H9 (cell line): ENCODE data around the gene PDE1C. TPM values are rescaled to one million over a fixed set of nuclear protein-coding genes. Genes with fewer than 3 reads are reported as not detected.

ENCODE experiments used
- DNase-seq: peaks from one replicate; pipeline ENCODE4 v3.0.0-alpha.2; 2017
- H2AFZ ChIP-seq: one replicate; pipeline ENCODE4 v1.6.1; 2013; ENCODE audit warnings: mild to moderate bottlenecking, low read length, control low read depth, moderate library complexity
- H2AK5ac ChIP-seq: 2 replicates; pipeline ENCODE4 v1.6.1; 2013; ENCODE audit warnings: low read length, control low read depth, mixed read lengths; ENCODE audit not compliant: insufficient read length
- H2BK120ac ChIP-seq: one replicate; pipeline ENCODE4 v1.6.1; 2013; ENCODE audit warnings: low read depth, mild to moderate bottlenecking, low read length, control low read depth, inconsistent platforms; ENCODE audit not compliant: poor library complexity, severe bottlenecking
- H2BK12ac ChIP-seq: 2 replicates; pipeline ENCODE4 v1.6.1; 2013; ENCODE audit warnings: low read length, control low read depth, mixed read lengths, low read depth; ENCODE audit not compliant: insufficient read length
- H2BK15ac ChIP-seq: 2 replicates; pipeline ENCODE4 v1.6.1; 2013; ENCODE audit warnings: low read depth, low read length, control low read depth
- H2BK20ac ChIP-seq: one replicate; pipeline ENCODE4 v1.6.1; 2013; ENCODE audit warnings: low read depth, mild to moderate bottlenecking, low read length, control low read depth, inconsistent platforms; ENCODE audit not compliant: poor library complexity, severe bottlenecking
- H2BK5ac ChIP-seq: 2 replicates; pipeline ENCODE4 v1.6.1; 2013; ENCODE audit warnings: low read length, control low read depth, mixed read lengths; ENCODE audit not compliant: insufficient read length
- H3K14ac ChIP-seq: 2 replicates; pipeline ENCODE4 v1.6.1; 2013; ENCODE audit warnings: low read length, control low read depth; ENCODE audit not compliant: insufficient read depth
- H3K18ac ChIP-seq: 2 replicates; pipeline ENCODE4 v1.6.1; 2013; ENCODE audit warnings: low read depth, mild to moderate bottlenecking, mixed read lengths, low read length, control low read depth; ENCODE audit not compliant: insufficient read length
- H3K23ac ChIP-seq: 2 replicates; pipeline ENCODE4 v1.6.1; 2013; ENCODE audit warnings: low read length, control low read depth, mixed read lengths, low read depth; ENCODE audit not compliant: insufficient read length
- H3K23me2 ChIP-seq: 2 replicates; pipeline ENCODE4 v1.6.1; 2013; ENCODE audit warnings: low read depth, mild to moderate bottlenecking, mixed read lengths, low read length, control low read depth; ENCODE audit not compliant: insufficient read length, poor library complexity, severe bottlenecking
- H3K27ac ChIP-seq: 2 replicates; pipeline ENCODE4 v1.5.1; 2013; ENCODE audit warnings: low read length, control low read depth, mixed read lengths, low read depth; ENCODE audit not compliant: insufficient read length
- H3K27me3 ChIP-seq: 2 replicates; pipeline ENCODE4 v1.6.1; 2013; ENCODE audit warnings: low read length, control low read depth, inconsistent platforms; ENCODE audit not compliant: insufficient read depth
- H3K4ac ChIP-seq: 2 replicates; pipeline ENCODE4 v1.6.1; 2013; ENCODE audit warnings: low read depth, mild to moderate bottlenecking, control low read depth, inconsistent platforms, low read length, moderate library complexity
- H3K4me1 ChIP-seq: 2 replicates; pipeline ENCODE4 v1.6.1; 2013; ENCODE audit warnings: low read length, control low read depth, inconsistent platforms; ENCODE audit not compliant: insufficient read depth
- H3K4me2 ChIP-seq: 2 replicates; pipeline ENCODE4 v1.6.1; 2013; ENCODE audit warnings: low read length, control low read depth, mixed read lengths; ENCODE audit not compliant: insufficient read length, insufficient read depth
- H3K56ac ChIP-seq: 2 replicates; pipeline ENCODE4 v1.6.1; 2013; ENCODE audit warnings: low read depth, mild to moderate bottlenecking, mixed read lengths, low read length, control low read depth; ENCODE audit not compliant: insufficient read length
- H3K79me1 ChIP-seq: 2 replicates; pipeline ENCODE4 v1.6.1; 2013; ENCODE audit warnings: low read depth, mild to moderate bottlenecking, moderate library complexity, low read length, control low read depth, inconsistent platforms; ENCODE audit not compliant: insufficient read depth, poor library complexity, severe bottlenecking
- H3K79me2 ChIP-seq: 2 replicates; pipeline ENCODE4 v1.6.1; 2013; ENCODE audit warnings: low read length, control low read depth, inconsistent platforms; ENCODE audit not compliant: insufficient read depth
- H3K9ac ChIP-seq: 2 replicates; pipeline ENCODE4 v1.6.1; 2013; ENCODE audit warnings: low read length, control low read depth, mixed read lengths; ENCODE audit not compliant: insufficient read length; ENCODE audit errors: extremely low read depth
- H3K9me3 ChIP-seq: one replicate; pipeline ENCODE4 v1.6.1; 2013; ENCODE audit warnings: low read depth, low read length, inconsistent platforms; ENCODE audit not compliant: control insufficient read depth
- H3T11ph ChIP-seq: one replicate; pipeline ENCODE4 v1.6.1; 2013; ENCODE audit warnings: mild to moderate bottlenecking, low read length, control low read depth, inconsistent platforms
- H4K20me1 ChIP-seq: one replicate; pipeline ENCODE4 v1.6.1; 2013; ENCODE audit not compliant: control insufficient read depth, insufficient read length, insufficient read depth
- H4K5ac ChIP-seq: 2 replicates; pipeline ENCODE4 v1.6.1; 2013; ENCODE audit warnings: low read depth, mild to moderate bottlenecking, mixed read lengths, low read length, control low read depth; ENCODE audit not compliant: insufficient read length
- H4K8ac ChIP-seq: replicated peaks from 2 replicates; pipeline ENCODE4 v1.6.1; 2013; ENCODE audit warnings: low read length, control low read depth, mixed read lengths, low read depth; ENCODE audit not compliant: insufficient read length
- H4K91ac ChIP-seq: 2 replicates; pipeline ENCODE4 v1.6.1; 2013; ENCODE audit warnings: low read depth, mild to moderate bottlenecking, moderate library complexity, mixed read lengths, low read length, control low read depth; ENCODE audit not compliant: insufficient read length
- H3K27ac Mint-ChIP-seq, 3 experiments: 2 replicates in 2 of 3; 3 replicates in 1 of 3; pipeline ENCODE4 v1.8.0; 2020 to 2021; ENCODE audit warnings: mixed read lengths in 3 of 3, mild to moderate bottlenecking in 1 of 3, moderate library complexity in 1 of 3
- H3K27me3 Mint-ChIP-seq: 2 replicates; pipeline ENCODE4 v1.8.0; 2021; ENCODE audit warnings: low read depth, mild to moderate bottlenecking, moderate library complexity, mixed read lengths
- H3K36me3 Mint-ChIP-seq, 3 experiments: 2 replicates in 2 of 3; 3 replicates in 1 of 3; pipeline ENCODE4 v1.8.0; 2020 to 2021; ENCODE audit warnings: low read depth in 3 of 3, mixed read lengths in 3 of 3; ENCODE audit not compliant: insufficient read depth in 1 of 3
- H3K4me1 Mint-ChIP-seq, 2 experiments: 2 replicates each; pipeline ENCODE4 v1.8.0; 2020; ENCODE audit warnings: mixed read lengths in 2 of 2
- H3K4me3 Mint-ChIP-seq, 2 experiments: 2 replicates in 1 of 2; 3 replicates in 1 of 2; pipeline ENCODE4 v1.8.0; 2020 to 2021; ENCODE audit warnings: mild to moderate bottlenecking in 2 of 2, mixed read lengths in 2 of 2, moderate library complexity in 1 of 2
- H3K9me3 Mint-ChIP-seq, 2 experiments: 2 replicates in 1 of 2; 3 replicates in 1 of 2; pipeline ENCODE4 v1.8.0; 2020; ENCODE audit warnings: mild to moderate bottlenecking in 2 of 2, mixed read lengths in 2 of 2, moderate library complexity in 1 of 2
- CTCF ChIP-seq: fragments of 200-600 bp; sonication (generic); conservative IDR thresholded peaks from 3 replicates; pipeline ENCODE4 v1.8.0; 2021; ENCODE audit warnings: antibody characterized with exemption, mild to moderate bottlenecking
- WGBS: extraction: QIAGEN DNeasy Blood & Tissue Kit; methylation state at CpG from one replicate; pipeline ENCODE4 v1.1.7; 2013; ENCODE audit warnings: missing lambda C conversion rate, low lambda C conversion rate, mixed read lengths; ENCODE audit not compliant: insufficient read length; ENCODE audit errors: extremely low coverage; 5-methylcytosine and 5-hydroxymethylcytosine counted together
- total RNA-seq: library from RNA; stranded (reverse); gene quantifications from 2 replicates; pipeline ENCODE4 v1.2.1, GENCODE V29; 2021

The PDE1C gene
- total RNA-seq, 1 experiment from 2014 or later: 0.17 TPM

DNA sequence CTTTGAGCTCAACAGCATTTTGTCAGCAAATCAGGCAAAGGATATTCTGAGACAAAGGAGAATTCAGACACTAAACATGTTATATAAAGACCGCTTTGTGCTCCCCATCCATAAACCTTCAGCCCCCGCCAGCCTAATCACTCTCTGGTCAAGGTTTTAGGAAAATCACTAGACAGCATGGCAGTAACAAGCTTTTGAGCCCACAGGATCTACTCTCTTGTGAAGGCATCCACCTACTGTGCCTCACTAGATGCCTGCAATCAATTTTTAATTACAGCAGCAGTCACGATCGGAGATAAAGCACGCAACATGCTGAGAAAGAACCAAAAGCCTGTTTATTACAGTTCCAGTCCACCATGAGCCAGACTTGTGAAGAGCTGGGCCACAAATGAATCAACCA, 19.1 kb downstream of the PDE1C start:
- H4K5ac ChIP-seq: no peak overlapping the region
- Mint-ChIP-seq H3K36me3 (no peaks in the 10 kb centered on the region), H3K27ac (no peak overlapping the region), H3K27me3 (peaks cover 30% of the 10 kb centered on the region), H3K9me3 (no peaks in the 10 kb centered on the region; a peak in 1 of 5 replicates), H3K4me3 (no peak overlapping the region), H3K4me1 (no peaks in the 10 kb centered on the region)
- no peak overlapping the region for H2BK20ac ChIP-seq
- H2BK5ac ChIP-seq: no peak overlapping the region
- no peak overlapping the region for H3K23ac ChIP-seq
- H3K4me1 ChIP-seq: no peaks in the 10 kb centered on the region
- H3K9me3 ChIP-seq: no peaks in the 10 kb centered on the region
- no peaks in the 10 kb centered on the region for H3K27me3 ChIP-seq
- TF ChIP-seq CTCF: no peak
- H4K8ac ChIP-seq: no peak overlapping the region
- no peaks in the 10 kb centered on the region for H3K23me2 ChIP-seq
- no peak overlapping the region for H2AK5ac ChIP-seq
- H3T11ph ChIP-seq: no peak overlapping the region
- H3K27ac ChIP-seq: no peak overlapping the region
- H3K14ac ChIP-seq: no peak overlapping the region
- H3K56ac ChIP-seq: no peak overlapping the region
- no peak overlapping the region for H4K91ac ChIP-seq
- H2BK120ac ChIP-seq: no peak overlapping the region
- DNase-seq: no peak
- H3K79me1 ChIP-seq: no peaks in the 10 kb centered on the region
- H2BK15ac ChIP-seq: no peak overlapping the region
- no peaks in the 10 kb centered on the region for H3K79me2 ChIP-seq
- no peak overlapping the region for H3K18ac ChIP-seq
- H4K20me1 ChIP-seq: no peaks in the 10 kb centered on the region
- no peak overlapping the region for H3K9ac ChIP-seq
- H2BK12ac ChIP-seq: no peak overlapping the region
- no peak overlapping the region for H3K4ac ChIP-seq
- no peak overlapping the region for H2AFZ ChIP-seq
- no CpG with 5 or more reads among the region's 5 CpGs for WGBS
- no peak overlapping the region for H3K4me2 ChIP-seq
